Measurements from ENCODE around the gene PIGQ.

The PIGQ gene

GRCh38 chr16:610513-611381 lies 41.0 kb downstream of the PIGQ start:
- no peak for DNase-seq

GRCh38 chr16:615122-615521 lies 45.4 kb downstream of the PIGQ start:
- DNase-seq, result no peak

GRCh38 chr16:616733-617586 lies 47.2 kb downstream of the PIGQ start:
- no peak for DNase-seq

- DNase-seq, result no peak
Measured at GRCh38 chr16:617855-618254, 48.1 kb downstream of the PIGQ start.

- peak; percentile 34 to 50 for DNase-seq
Measured at GRCh38 chr16:619476-620100, 49.8 kb downstream of the PIGQ start.

GRCh38 chr16:620700-621525 lies 51.1 kb downstream of the PIGQ start:
- no peak for DNase-seq

- peak in 1 of 2 experiments; percentile 40 for DNase-seq
Measured at GRCh38 chr16:621526-622105, 51.8 kb downstream of the PIGQ start.

- DNase-seq, result no peak
Measured at GRCh38 chr16:622920-623280, 53.1 kb downstream of the PIGQ start.

- no peak for DNase-seq
Measured at GRCh38 chr16:624526-625070, 54.8 kb downstream of the PIGQ start.

GRCh38 chr16:625117-625976 lies 55.6 kb downstream of the PIGQ start:
- DNase-seq, result no peak

- DNase-seq, result no peak
Measured at GRCh38 chr16:625977-626765, 56.4 kb downstream of the PIGQ start.

- no peak for DNase-seq
Measured at GRCh38 chr16:626787-627453, 57.2 kb downstream of the PIGQ start.

- no peak for DNase-seq
Measured at GRCh38 chr16:627454-628239, 57.9 kb downstream of the PIGQ start.

GRCh38 chr16:628321-629061 lies 58.7 kb downstream of the PIGQ start:
- DNase-seq, result no peak

- no peak for DNase-seq
Measured at GRCh38 chr16:629185-629832, 59.5 kb downstream of the PIGQ start.

- no peak for DNase-seq
Measured at GRCh38 chr16:629833-630248, 60.1 kb downstream of the PIGQ start.

GRCh38 chr16:630249-630814 lies 60.6 kb downstream of the PIGQ start:
- no peak for DNase-seq

Data from cerebellar nuclear complex (tissue), 1 donor.